ENCODE results near the gene OCRL.

OCRL gene

GRCh38 chrX:129494887-129495286 is 45.2 kb upstream of the OCRL start:
- TF ChIP-seq SPI1 (IDR thresholded peaks at IDR 0.05; ENCODE audit: borderline replicate concordance, low read depth) (no peak), GABPA (IDR thresholded peaks at IDR 0.05; ENCODE audit: low read depth) (no peak), CTCF (IDR thresholded peaks at IDR 0.05; ENCODE audit: insufficient read depth, low read length) (no peak), POLR2AphosphoS5 (IDR thresholded peaks at IDR 0.05; ENCODE audit: low read depth) (no peak), REST (IDR thresholded peaks at IDR 0.05; ENCODE audit: insufficient replicate concordance, low read depth) (no peak)
- Histone ChIP-seq H3K4me3 (replicated peaks; ENCODE audit: insufficient read depth, low read length) (no peak overlapping the region), H3K27ac (replicated peaks) (no peak overlapping the region), H3K27me3 (ENCODE audit: insufficient read depth, poor library complexity, severe bottlenecking) (no peaks in the 10 kb centered on the region)
- no peak for DNase-seq (ENCODE audit: low read depth in 1 of 2, low spot score in 1 of 2)

GRCh38 chrX:129495900-129496299 is 44.2 kb upstream of the OCRL start:
- H3K27ac ChIP-seq (replicated peaks) = no peak overlapping the region
- no peaks in the 10 kb centered on the region for H3K27me3 ChIP-seq (ENCODE audit: insufficient read depth, poor library complexity, severe bottlenecking)
- no peak for DNase-seq (ENCODE audit: low read depth in 1 of 2, low spot score in 1 of 2)
- H3K4me3 ChIP-seq (replicated peaks; ENCODE audit: insufficient read depth, low read length) = no peak overlapping the region
- TF ChIP-seq REST (IDR thresholded peaks at IDR 0.05; ENCODE audit: insufficient replicate concordance, low read depth) (no peak), CTCF (IDR thresholded peaks at IDR 0.05; ENCODE audit: insufficient read depth, low read length) (no peak), POLR2AphosphoS5 (IDR thresholded peaks at IDR 0.05; ENCODE audit: low read depth) (no peak), GABPA (IDR thresholded peaks at IDR 0.05; ENCODE audit: low read depth) (no peak), SPI1 (IDR thresholded peaks at IDR 0.05; ENCODE audit: borderline replicate concordance, low read depth) (no peak)

GRCh38 chrX:129496625-129497024 is 43.4 kb upstream of the OCRL start:
- H3K4me3 ChIP-seq (replicated peaks; ENCODE audit: insufficient read depth, low read length) = no peak overlapping the region
- no peaks in the 10 kb centered on the region for H3K27me3 ChIP-seq (ENCODE audit: insufficient read depth, poor library complexity, severe bottlenecking)
- no peak overlapping the region for H3K27ac ChIP-seq (replicated peaks)
- TF ChIP-seq REST (IDR thresholded peaks at IDR 0.05; ENCODE audit: insufficient replicate concordance, low read depth) = no peak
- no peak for TF ChIP-seq GABPA (IDR thresholded peaks at IDR 0.05; ENCODE audit: low read depth)
- no peak for TF ChIP-seq SPI1 (IDR thresholded peaks at IDR 0.05; ENCODE audit: borderline replicate concordance, low read depth)
- no peak for TF ChIP-seq CTCF (IDR thresholded peaks at IDR 0.05; ENCODE audit: insufficient read depth, low read length)
- no peak for TF ChIP-seq POLR2AphosphoS5 (IDR thresholded peaks at IDR 0.05; ENCODE audit: low read depth)
- DNase-seq (ENCODE audit: low read depth in 1 of 2, low spot score in 1 of 2) = no peak

Measured in HL-60 (cell line).